Adrenal gland (tissue), 12 donors: Measurements from ENCODE around the gene BRAT1. TPM values are rescaled to one million over a fixed set of nuclear protein-coding genes. Genes with fewer than 3 reads are reported as not detected.

Experiments used
- DNase-seq, 7 donors: peaks; one replicate each; pipeline ENCODE4 v3.0.0-alpha.2; 2019 to 2020
- H3K27ac ChIP-seq, 5 donors: fragments of 200-600 bp; sonication (generic) in 4 of 5; 1 replicate in 3 of 5; 2 replicates in 2 of 5; pipeline versions ENCODE4 v1.5.1 to v1.8.0; 2016 to 2020; ENCODE audit warnings: mild to moderate bottlenecking in 1 of 5
- H3K27me3 ChIP-seq: fragments of 200-600 bp; 2 replicates; pipeline ENCODE4 v1.8.0; 2021
- H3K36me3 ChIP-seq, 2 donors: fragments of 200-600 bp; replicated peaks in 1 of 2; 1 replicate in 1 of 2; 2 replicates in 1 of 2; pipeline versions ENCODE4 v1.5.1 to v1.8.0; 2018 to 2022
- H3K4me1 ChIP-seq, 2 donors: fragments of 200-600 bp; replicated peaks in 1 of 2; 1 replicate in 1 of 2; 2 replicates in 1 of 2; pipeline versions ENCODE4 v1.5.1 to v1.8.0; 2018 to 2021
- H3K4me3 ChIP-seq, 4 donors: fragments of 200-600 bp; sonication (generic) in 3 of 4; one replicate each; pipeline ENCODE4 v1.5.1; 2016 to 2018
- H3K9me3 ChIP-seq, 3 donors: fragments of 200-600 bp; sonication (generic) in 1 of 3; replicated peaks in 1 of 3; 1 replicate in 2 of 3; 2 replicates in 1 of 3; pipeline versions ENCODE4 v1.5.1 to v1.8.0; 2016 to 2021
- POLR2A ChIP-seq, 2 donors: fragments of 450-650 bp; IDR thresholded peaks; one replicate each; pipeline ENCODE4 v1.6.1; 2017; ENCODE audit warnings: antibody characterized with exemption in 2 of 2, mild to moderate bottlenecking in 2 of 2, moderate library complexity in 1 of 2
- WGBS, 4 donors: extraction: QIAGEN DNeasy Blood & Tissue Kit in 2 of 4; methylation state at CpG; one replicate each; pipeline versions ENCODE4 v1.1.5 to v1.1.7; 2013 to 2017; 5-methylcytosine and 5-hydroxymethylcytosine counted together
- intact Hi-C, 2 donors: fragments of 100-400 bp; cut with DNase I; formaldehyde crosslinking; loops; one replicate each; pipeline versions ENCODE4 v1.14.1 to v1.15.0; 2022 to 2023
- polyA plus RNA-seq, 3 donors: library from polyadenylated mRNA; stranded (reverse); fragments of 200-250 nt in 2 of 3; fragments of 350-450 nt in 1 of 3; fragmentation: Illumina TruSeq in 1 of 3; extraction: RNeasy Lipid Tissue Mini Kit (QIAGEN cat#74804) in 1 of 3; gene quantifications; one replicate each; pipeline ENCODE4 v1.2.3, GENCODE V29; 2013 to 2014
- total RNA-seq, 9 donors: library from RNA; depleted of rRNA in 4 of 9; stranded (reverse); fragments of >200 nt in 4 of 9; fragments of 120-200 nt in 1 of 9; fragmentation: NEBNext Ultra II Directional in 1 of 9; extraction: Animal tissue kit (Norgen Biotek cat#: 25700) in 1 of 9; gene quantifications; one replicate each; pipeline versions ENCODE4 v1.1.0 to v1.2.4, GENCODE V29; 2013 to 2023
- TF ChIP-seq, protein P1 (sequence below), 6 experiments: fragments of 450-650 bp in 4 of 6; fragments of 200-600 bp in 2 of 6; sonication (generic) in 1 of 6; IDR thresholded peaks; 1 replicate in 5 of 6; 2 replicates in 1 of 6; pipeline versions ENCODE4 v1.5.1 to v1.8.0; 2016 to 2021; ENCODE audit warnings: antibody characterized with exemption in 6 of 6, mild to moderate bottlenecking in 2 of 6, moderate library complexity in 1 of 6
- donor health status: healthy with polysubstance abuse.
- donor health status: Bipolar disorder and iron deficiency.
- donor health status: DM: yes; HTN: yes; CAD: no.
- donor health status: DM: no; HTN: no; CAD: no.
- donor health status: DM: no; HTN: no; CAD: no.
- donor health status: DM: yes; HTN: yes; CAD: no.

Gene BRAT1
- total and polyA plus RNA-seq, 12 donors, result 3.7 to 120 (median 72.4) TPM

GRCh38 chr7:2529161-2530070 lies 25.9 kb downstream of the BRAT1 start:
- intact Hi-C loops, result no loop called here
- Histone ChIP-seq H3K4me3 (peak overlapping the region in 1 of 4 donors; percentile 3), H3K9me3 (no peaks in the 10 kb centered on the region), H3K27me3 (no peaks in the 10 kb centered on the region), H3K36me3 (peaks cover 0 to 23% of the 10 kb centered on the region in 2 donors), H3K27ac (peak overlapping the region; percentile 77 to 95 (median 84)), H3K4me1 (peaks cover 43 to 51% of the 10 kb centered on the region in 2 donors)
- 16 to 37% (median 28%) methylated on average over 9 to 30 of the region's 30 CpGs for WGBS, 4 donors
- TF ChIP-seq, protein P1, sequence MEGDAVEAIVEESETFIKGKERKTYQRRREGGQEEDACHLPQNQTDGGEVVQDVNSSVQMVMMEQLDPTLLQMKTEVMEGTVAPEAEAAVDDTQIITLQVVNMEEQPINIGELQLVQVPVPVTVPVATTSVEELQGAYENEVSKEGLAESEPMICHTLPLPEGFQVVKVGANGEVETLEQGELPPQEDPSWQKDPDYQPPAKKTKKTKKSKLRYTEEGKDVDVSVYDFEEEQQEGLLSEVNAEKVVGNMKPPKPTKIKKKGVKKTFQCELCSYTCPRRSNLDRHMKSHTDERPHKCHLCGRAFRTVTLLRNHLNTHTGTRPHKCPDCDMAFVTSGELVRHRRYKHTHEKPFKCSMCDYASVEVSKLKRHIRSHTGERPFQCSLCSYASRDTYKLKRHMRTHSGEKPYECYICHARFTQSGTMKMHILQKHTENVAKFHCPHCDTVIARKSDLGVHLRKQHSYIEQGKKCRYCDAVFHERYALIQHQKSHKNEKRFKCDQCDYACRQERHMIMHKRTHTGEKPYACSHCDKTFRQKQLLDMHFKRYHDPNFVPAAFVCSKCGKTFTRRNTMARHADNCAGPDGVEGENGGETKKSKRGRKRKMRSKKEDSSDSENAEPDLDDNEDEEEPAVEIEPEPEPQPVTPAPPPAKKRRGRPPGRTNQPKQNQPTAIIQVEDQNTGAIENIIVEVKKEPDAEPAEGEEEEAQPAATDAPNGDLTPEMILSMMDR (IDR thresholded peaks at IDR 0.05), result peak in 1 of 6 experiments; percentile 0
- TF ChIP-seq POLR2A (IDR thresholded peaks at IDR 0.05), result no peak
- DNase-seq, result peak; percentile 72 to 86 (median 81)

- H3K4me1 ChIP-seq, result peaks cover 51 to 59% of the 10 kb centered on the region in 2 donors
- peak overlapping the region in 4 of 5 donors; percentile 21 to 95 (median 78) for H3K27ac ChIP-seq
- DNase-seq, result no peak
- WGBS, 4 donors, result 69 to 81% (median 75%) methylated on average over 13 to 18 of the region's 18 CpGs
- intact Hi-C loops, result no loop called here
- no peak for TF ChIP-seq POLR2A (IDR thresholded peaks at IDR 0.05)
- TF ChIP-seq, protein P1 (IDR thresholded peaks at IDR 0.05), result no peak
- H3K9me3 ChIP-seq, result no peaks in the 10 kb centered on the region
- peaks cover 0 to 23% of the 10 kb centered on the region in 2 donors for H3K36me3 ChIP-seq
- no peaks in the 10 kb centered on the region for H3K27me3 ChIP-seq
- no peak overlapping the region for H3K4me3 ChIP-seq
Observed at GRCh38 chr7:2528481-2529095, 26.7 kb downstream of the BRAT1 start.

- 43 to 63% (median 61%) methylated on average over 9 to 17 of the region's 17 CpGs for WGBS, 4 donors
- Histone ChIP-seq H3K4me3 (no peak overlapping the region), H3K27ac (peak overlapping the region in 4 of 5 donors; percentile 21 to 95 (median 78)), H3K36me3 (peaks cover 0 to 23% of the 10 kb centered on the region in 2 donors), H3K4me1 (peaks cover 58 to 67% of the 10 kb centered on the region in 2 donors), H3K27me3 (no peaks in the 10 kb centered on the region), H3K9me3 (no peaks in the 10 kb centered on the region)
- TF ChIP-seq, protein P1 (IDR thresholded peaks at IDR 0.05), result no peak
- no peak for TF ChIP-seq POLR2A (IDR thresholded peaks at IDR 0.05)
- DNase-seq, result peak in 4 of 7 donors; percentile 63 to 71 (median 66)
- intact Hi-C loops, result no loop called here
Observed at GRCh38 chr7:2527505-2528467, 27.5 kb downstream of the BRAT1 start.
